C4-2B (cell line): ENCODE results near the gene PHLDB3.

Experiments
- ZFX ChIP-seq: fragments of 450-650 bp; IDR thresholded peaks from 2 replicates; pipeline ENCODE4 v1.6.1; 2017
- TF ChIP-seq, protein P1 (sequence below): fragments of 450-650 bp; conservative IDR thresholded peaks from 2 replicates; pipeline ENCODE4 v1.5.1; 2017; ENCODE audit warnings: mild to moderate bottlenecking

GRCh38 chr19:43489310-43489709, 15.2 kb downstream of the PHLDB3 start:
- TF ChIP-seq, protein P1, sequence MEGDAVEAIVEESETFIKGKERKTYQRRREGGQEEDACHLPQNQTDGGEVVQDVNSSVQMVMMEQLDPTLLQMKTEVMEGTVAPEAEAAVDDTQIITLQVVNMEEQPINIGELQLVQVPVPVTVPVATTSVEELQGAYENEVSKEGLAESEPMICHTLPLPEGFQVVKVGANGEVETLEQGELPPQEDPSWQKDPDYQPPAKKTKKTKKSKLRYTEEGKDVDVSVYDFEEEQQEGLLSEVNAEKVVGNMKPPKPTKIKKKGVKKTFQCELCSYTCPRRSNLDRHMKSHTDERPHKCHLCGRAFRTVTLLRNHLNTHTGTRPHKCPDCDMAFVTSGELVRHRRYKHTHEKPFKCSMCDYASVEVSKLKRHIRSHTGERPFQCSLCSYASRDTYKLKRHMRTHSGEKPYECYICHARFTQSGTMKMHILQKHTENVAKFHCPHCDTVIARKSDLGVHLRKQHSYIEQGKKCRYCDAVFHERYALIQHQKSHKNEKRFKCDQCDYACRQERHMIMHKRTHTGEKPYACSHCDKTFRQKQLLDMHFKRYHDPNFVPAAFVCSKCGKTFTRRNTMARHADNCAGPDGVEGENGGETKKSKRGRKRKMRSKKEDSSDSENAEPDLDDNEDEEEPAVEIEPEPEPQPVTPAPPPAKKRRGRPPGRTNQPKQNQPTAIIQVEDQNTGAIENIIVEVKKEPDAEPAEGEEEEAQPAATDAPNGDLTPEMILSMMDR: no peak
- no peak for TF ChIP-seq ZFX
